Activated CD4-positive, alpha-beta T cell treated with anti-CD3 and anti-CD28 coated beads, Interleukin-2, amount 10 ng/mL, durations not matched to agents 24 days and 14 days (primary cell): ENCODE results near the gene BAD. TPM values are rescaled to one million over a fixed set of nuclear protein-coding genes. Genes with fewer than 3 reads are reported as not detected.

ENCODE experiments used
- DNase-seq: peaks from one replicate; pipeline ENCODE4 v3.0.0; 2022
- H3K27ac Mint-ChIP-seq: one replicate; pipeline ENCODE4 v1.8.0; 2022; ENCODE audit warnings: mild to moderate bottlenecking, mixed read lengths
- H3K27me3 Mint-ChIP-seq: one replicate; pipeline ENCODE4 v1.8.0; 2022; ENCODE audit warnings: mixed read lengths
- H3K36me3 Mint-ChIP-seq: one replicate; pipeline ENCODE4 v1.8.0; 2022; ENCODE audit warnings: low read depth, mild to moderate bottlenecking, mixed read lengths
- H3K4me1 Mint-ChIP-seq: one replicate; pipeline ENCODE4 v1.8.0; 2021; ENCODE audit warnings: mixed read lengths
- H3K4me3 Mint-ChIP-seq: one replicate; pipeline ENCODE4 v1.8.0; 2022; ENCODE audit warnings: mild to moderate bottlenecking, moderate library complexity, mixed read lengths
- H3K9me3 Mint-ChIP-seq: one replicate; pipeline ENCODE4 v1.8.0; 2021; ENCODE audit warnings: mixed read lengths
- intact Hi-C: fragments of 100-400 bp; cut with micrococcal nuclease; formaldehyde crosslinking; loops from one replicate; pipeline ENCODE4 v1.15.1; 2023
- total RNA-seq: library from RNA; stranded (reverse); gene quantifications from 2 replicates; pipeline ENCODE4 v1.2.3, GENCODE V29; 2022

The BAD gene
- total RNA-seq, 1 donor from 2014 or later: 34.0 TPM

DNA sequence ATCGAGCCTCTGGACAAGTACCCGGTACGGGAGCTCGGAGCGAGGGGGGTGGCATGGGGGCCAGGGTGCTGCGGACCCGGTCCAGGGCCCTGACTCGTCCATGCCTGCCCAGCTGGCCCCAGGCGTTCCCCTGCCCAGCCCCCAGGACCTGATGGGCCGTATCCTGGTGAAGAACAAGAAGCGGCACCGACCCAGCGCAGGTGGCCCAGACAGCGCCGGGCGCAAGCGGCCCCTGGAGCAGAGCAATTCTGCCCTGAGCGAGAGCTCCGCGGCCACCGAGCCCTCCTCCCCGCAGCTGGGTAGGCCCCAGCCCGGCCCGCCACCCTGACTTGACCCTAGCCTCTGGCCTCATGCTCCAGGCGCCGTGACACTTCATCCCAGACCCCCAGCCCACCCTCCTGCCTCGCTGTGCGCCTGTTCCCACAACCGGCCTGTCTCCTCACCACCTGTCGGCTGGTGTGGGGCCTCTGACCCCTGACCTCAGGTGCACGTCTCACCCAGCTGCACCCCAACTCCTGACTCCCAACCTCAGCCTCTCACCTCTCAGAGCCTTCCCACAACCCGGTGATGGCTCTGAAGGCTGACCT, 25.4 kb downstream of the BAD start:
- no peaks in the 10 kb centered on the region for H3K9me3 Mint-ChIP-seq
- H3K27ac Mint-ChIP-seq: no peak overlapping the region
- H3K36me3 Mint-ChIP-seq: peaks cover 38% of the 10 kb centered on the region
- no peak for DNase-seq
- no peak overlapping the region for H3K4me3 Mint-ChIP-seq
- H3K27me3 Mint-ChIP-seq: no peaks in the 10 kb centered on the region
- H3K4me1 Mint-ChIP-seq: peaks cover 12% of the 10 kb centered on the region
- intact Hi-C loops: no loop called here

DNA sequence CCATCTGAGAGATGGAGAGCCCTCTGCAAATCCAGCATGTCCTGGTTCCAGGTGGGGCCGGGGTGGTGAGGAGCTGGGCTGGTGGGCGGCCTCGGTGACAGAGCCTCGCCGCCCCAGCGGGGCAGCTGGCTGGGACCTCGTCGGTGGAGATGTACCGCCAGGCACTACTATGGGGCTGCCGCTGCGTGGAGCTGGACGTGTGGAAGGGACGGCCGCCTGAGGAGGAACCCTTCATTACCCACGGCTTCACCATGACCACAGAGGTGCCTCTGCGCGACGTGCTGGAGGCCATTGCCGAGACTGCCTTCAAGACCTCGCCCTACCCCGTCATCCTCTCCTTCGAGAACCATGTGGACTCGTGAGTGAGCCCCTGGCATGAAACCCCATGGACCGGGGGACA, 26.1 kb downstream of the BAD start:
- Mint-ChIP-seq H3K4me3 (no peak overlapping the region), H3K27me3 (no peaks in the 10 kb centered on the region), H3K36me3 (peaks cover 40% of the 10 kb centered on the region), H3K9me3 (no peaks in the 10 kb centered on the region), H3K27ac (no peak overlapping the region), H3K4me1 (peaks cover 14% of the 10 kb centered on the region)
- intact Hi-C loops: no loop called here
- DNase-seq: no peak

DNA sequence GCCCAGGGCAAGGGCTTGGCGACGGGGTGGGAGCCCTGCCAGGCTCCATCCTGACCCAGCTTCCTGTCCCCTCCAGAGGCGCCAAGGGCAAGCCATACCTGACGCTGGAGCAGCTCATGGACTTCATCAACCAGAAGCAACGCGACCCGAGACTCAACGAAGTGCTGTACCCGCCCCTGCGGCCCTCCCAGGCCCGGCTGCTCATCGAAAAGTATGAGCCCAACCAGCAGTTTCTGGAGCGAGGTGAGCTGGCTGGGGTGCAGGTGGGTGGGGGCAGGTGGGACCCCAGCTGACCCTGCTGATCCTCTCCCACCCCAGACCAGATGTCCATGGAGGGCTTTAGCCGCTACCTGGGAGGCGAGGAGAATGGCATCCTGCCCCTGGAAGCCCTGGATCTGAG, 28.2 kb downstream of the BAD start:
- Mint-ChIP-seq H3K27ac (no peak overlapping the region), H3K9me3 (no peaks in the 10 kb centered on the region), H3K27me3 (no peaks in the 10 kb centered on the region), H3K4me3 (no peak overlapping the region), H3K36me3 (peaks cover 32% of the 10 kb centered on the region), H3K4me1 (peaks cover 20% of the 10 kb centered on the region)
- no peak for DNase-seq
- intact Hi-C loops: no loop called here

DNA sequence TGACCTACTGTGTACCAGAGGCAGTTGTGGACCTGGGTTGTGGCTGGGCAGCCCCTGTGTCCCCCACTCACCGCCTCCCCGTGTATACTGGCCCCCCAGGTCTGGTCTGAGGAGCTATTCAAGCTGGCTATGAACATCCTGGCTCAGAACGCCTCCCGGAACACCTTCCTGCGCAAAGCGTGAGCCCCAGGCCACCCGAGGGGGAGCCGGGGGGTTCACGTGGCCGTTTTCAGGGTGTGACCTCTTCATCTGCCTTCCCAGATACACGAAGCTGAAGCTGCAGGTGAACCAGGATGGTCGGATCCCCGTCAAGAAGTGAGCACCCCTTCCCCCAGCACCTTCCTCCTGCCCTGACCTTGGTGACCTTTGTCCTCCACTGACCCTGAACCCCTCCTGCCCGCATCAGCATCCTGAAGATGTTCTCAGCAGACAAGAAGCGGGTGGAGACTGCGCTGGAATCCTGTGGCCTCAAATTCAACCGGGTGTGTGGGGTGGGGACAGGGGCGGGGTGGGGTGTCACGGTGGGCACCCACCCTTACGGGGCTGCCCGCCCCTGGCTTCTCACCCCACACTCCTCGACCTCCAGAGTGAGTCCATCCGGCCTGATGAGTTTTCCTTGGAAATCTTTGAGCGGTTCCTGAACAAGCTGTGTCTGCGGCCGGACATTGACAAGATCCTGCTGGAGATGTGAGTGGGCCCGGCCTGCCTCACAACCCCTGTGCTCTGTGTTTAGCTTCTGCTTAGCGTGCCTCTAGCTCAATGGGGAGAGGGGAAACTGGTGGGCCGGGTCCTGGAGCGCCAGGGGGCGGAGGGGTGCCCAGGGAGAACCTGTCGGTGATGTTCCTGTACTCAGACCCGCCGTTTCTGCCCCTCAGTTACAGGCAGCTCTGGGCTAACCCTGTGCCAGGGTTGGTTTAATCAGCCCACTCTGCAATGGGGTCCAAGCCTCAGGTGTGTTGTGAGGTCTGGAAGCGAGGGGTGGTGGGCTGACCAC, 29.0 kb downstream of the BAD start:
- H3K4me1 Mint-ChIP-seq: peaks cover 25% of the 10 kb centered on the region
- no peaks in the 10 kb centered on the region for H3K27me3 Mint-ChIP-seq
- no peak overlapping the region for H3K27ac Mint-ChIP-seq
- peaks cover 32% of the 10 kb centered on the region for H3K36me3 Mint-ChIP-seq
- DNase-seq: no peak
- no peaks in the 10 kb centered on the region for H3K9me3 Mint-ChIP-seq
- no peak overlapping the region for H3K4me3 Mint-ChIP-seq
- intact Hi-C loops: no loop called here

DNA sequence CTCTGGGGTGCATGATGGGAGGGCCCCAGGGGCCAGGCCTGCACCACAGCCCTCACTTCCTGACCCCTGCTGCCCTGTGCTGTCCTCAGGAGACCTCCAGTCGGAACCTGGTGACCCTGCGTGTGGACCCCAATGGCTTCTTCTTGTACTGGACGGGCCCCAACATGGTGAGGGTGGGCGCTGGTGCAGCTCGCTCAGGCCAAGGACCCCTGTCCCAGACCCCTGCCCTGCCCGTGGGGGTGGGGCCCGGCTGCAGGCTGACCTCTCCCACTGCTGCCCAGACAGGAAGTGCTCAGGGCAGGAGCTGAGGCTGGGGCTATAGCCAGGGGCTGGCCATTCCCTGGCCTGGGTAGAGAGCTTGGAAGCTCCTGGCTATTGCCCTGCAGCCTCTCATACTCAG, 30.1 kb downstream of the BAD start:
- no peak overlapping the region for H3K4me3 Mint-ChIP-seq
- intact Hi-C loops: no loop called here
- H3K36me3 Mint-ChIP-seq: peaks cover 22% of the 10 kb centered on the region
- no peaks in the 10 kb centered on the region for H3K9me3 Mint-ChIP-seq
- no peak overlapping the region for H3K27ac Mint-ChIP-seq
- peaks cover 19% of the 10 kb centered on the region for H3K4me1 Mint-ChIP-seq
- no peak for DNase-seq
- no peaks in the 10 kb centered on the region for H3K27me3 Mint-ChIP-seq

DNA sequence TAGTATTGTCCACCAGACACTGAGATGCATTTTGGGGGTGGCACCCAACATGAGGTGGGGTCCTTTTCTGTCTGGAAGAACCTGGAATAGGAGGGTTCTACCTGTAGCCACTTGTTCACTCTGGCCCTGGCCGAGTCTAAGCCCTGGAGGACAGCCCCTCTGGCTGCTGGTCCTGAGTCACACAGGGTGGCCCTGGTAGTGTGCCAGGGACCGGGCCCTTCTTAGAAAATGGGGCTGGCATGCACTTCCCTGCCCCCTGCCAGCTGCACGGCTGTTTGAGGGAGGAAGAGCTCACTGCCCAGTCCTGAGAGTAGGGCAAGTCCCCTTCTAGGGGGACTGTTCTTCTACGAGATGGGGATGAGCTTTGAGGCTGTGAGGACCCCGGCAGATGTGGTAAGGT, 31.0 kb downstream of the BAD start:
- Mint-ChIP-seq H3K4me3 (no peak overlapping the region), H3K9me3 (no peaks in the 10 kb centered on the region), H3K27ac (no peak overlapping the region), H3K36me3 (peaks cover 17% of the 10 kb centered on the region), H3K4me1 (peaks cover 19% of the 10 kb centered on the region), H3K27me3 (no peaks in the 10 kb centered on the region)
- DNase-seq: no peak
- intact Hi-C loops: no loop called here

DNA sequence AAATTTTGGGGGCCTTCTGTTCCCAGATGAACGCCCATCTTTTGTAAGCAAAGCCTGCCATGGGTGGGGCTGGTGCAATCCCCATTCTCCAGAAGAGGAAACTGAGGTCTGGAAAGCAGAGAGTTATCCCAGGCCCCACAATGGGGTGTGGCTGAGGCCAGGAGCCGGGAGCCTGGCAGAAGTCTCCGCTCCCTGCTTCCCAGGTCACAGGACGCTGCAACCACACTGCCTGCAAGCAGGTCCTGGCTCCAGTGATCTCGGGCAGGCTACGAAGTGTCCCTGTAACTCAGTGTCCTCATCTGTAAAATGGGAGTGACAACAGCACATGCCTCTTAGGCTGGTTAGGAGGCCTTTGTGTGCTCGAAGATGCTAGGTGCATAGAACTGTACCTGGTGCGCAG, 31.4 kb downstream of the BAD start:
- intact Hi-C loops: no loop called here
- H3K4me1 Mint-ChIP-seq: peaks cover 19% of the 10 kb centered on the region
- DNase-seq: no peak
- no peak overlapping the region for H3K4me3 Mint-ChIP-seq
- peaks cover 15% of the 10 kb centered on the region for H3K36me3 Mint-ChIP-seq
- no peak overlapping the region for H3K27ac Mint-ChIP-seq
- no peaks in the 10 kb centered on the region for H3K9me3 Mint-ChIP-seq
- no peaks in the 10 kb centered on the region for H3K27me3 Mint-ChIP-seq

DNA sequence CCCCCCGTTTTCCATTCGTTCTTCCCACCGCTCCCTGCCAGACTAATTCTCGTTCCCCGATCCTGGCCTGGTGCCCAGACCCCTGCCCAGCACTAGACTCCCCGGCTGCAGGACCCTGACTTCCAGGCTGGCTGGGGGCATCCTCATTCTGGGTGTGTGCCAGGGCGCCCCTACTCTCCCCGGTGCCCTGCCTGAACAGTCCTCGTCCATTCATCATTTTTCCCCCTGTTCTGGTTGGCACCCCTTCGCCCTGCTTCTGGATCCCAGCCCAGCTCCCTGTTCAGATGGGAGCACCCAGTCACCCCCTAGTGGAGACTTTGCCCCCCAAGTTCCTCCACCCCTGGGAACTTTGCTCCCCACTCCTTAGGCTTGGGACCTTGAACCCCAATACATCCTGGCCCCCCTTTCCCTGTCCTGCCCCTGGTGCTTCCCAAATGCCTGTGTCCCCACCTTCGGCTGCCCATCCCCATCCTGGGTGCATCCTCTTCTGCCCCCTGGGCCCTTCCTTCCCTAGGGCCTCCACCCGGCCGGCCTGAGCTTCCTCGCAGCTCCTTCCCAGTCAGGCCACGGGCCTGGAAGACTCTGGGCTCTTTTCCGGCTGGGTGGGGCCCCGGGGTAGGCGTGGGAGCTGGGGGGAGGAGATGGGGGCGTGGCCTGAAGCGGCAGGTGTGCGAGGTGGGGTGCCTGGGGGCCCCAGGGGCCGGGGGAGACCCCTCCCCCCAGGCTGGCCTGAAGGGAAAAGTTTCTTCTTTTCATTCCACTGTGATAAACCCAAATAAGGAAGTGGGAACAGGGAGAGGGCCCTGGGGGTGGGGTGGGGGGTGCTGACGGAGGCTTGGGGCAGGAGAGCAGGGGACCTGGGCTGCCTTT, 32.2 kb downstream of the BAD start:
- Mint-ChIP-seq H3K4me3 (peak overlapping the region; percentile 95), H3K27ac (peak overlapping the region; percentile 82), H3K27me3 (no peaks in the 10 kb centered on the region), H3K36me3 (peaks cover 9% of the 10 kb centered on the region), H3K9me3 (no peaks in the 10 kb centered on the region), H3K4me1 (peaks cover 23% of the 10 kb centered on the region)
- DNase-seq: peak; percentile 79
- intact Hi-C loops: no loop called here

DNA sequence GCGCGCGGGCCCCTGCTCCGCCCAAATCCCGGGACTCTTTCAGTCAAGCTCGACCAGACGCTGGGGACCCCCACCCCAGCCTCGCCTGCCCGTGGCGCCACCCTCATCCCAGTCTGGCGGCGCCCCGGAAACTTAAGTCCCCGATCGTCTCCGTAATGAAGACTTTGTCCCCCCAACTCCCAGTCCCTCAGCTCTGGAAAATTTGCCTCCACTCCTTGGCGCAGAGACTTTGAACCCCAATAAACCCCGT, 32.8 kb downstream of the BAD start:
- DNase-seq: no peak
- H3K9me3 Mint-ChIP-seq: no peaks in the 10 kb centered on the region
- H3K36me3 Mint-ChIP-seq: peaks cover 8% of the 10 kb centered on the region
- peak overlapping the region; percentile 95 for H3K4me3 Mint-ChIP-seq
- H3K27me3 Mint-ChIP-seq: no peaks in the 10 kb centered on the region
- H3K4me1 Mint-ChIP-seq: peaks cover 23% of the 10 kb centered on the region
- intact Hi-C loops: loop anchor here (1.0 kb wide), 2 partner anchors 17 to 53 kb away; no protein-coding TSS in a partner anchor
- H3K27ac Mint-ChIP-seq: peak overlapping the region; percentile 82

DNA sequence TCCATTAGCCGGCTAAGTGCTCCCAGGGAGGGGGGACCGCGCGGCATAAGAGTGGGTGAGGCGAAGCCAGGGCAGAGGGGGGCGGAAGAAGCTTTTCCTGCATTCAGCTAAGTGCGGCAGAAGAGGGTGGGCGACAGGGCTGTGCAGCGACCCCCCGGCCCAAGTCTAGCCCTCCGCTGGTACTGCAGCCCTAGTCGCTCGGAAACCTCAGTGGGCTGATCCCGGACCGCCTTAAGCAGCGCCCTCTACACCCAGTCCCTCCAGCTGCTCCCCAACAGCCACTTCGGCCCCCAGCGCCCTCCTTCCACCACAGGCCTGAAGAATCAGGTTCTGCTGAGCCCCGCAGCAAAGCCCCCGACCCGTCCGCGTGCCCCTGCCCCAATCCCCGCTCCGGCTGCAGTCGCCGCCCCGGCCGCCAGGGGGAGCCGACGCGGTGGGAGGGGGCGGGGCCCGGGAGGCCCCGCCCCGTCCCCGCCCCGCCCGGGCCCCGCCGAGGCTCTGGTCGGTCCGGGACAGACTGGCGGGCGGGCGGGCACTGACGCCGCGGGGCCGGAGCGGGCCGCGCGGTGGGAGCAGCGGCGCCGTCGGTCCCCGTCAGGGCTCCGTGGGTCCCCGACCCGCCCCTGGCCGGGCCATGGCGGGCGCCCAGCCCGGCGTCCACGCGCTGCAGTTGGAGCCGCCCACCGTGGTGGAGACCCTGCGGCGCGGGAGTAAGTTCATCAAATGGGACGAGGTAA, 33.3 kb downstream of the BAD start, which contains the start of gene PLCB3:
TSS of gene PLCB3 (plus strand) at position 515 of the 737 bp plus-strand sequence. CDS start at position 635, 120 bp downstream.
- intact Hi-C loops: loop anchor here (1.0 kb wide), 2 partner anchors 17 to 53 kb away; no protein-coding TSS in a partner anchor
- Mint-ChIP-seq H3K4me3 (peak within 1 kb of the TSS; percentile 95), H3K9me3 (no peaks in the 10 kb centered on the region), H3K27ac (peak within 1 kb of the TSS; percentile 82), H3K4me1 (peaks cover 23% of the 10 kb centered on the region), H3K36me3 (peaks cover 6% of the 10 kb centered on the region), H3K27me3 (no peaks in the 10 kb centered on the region)
- DNase-seq: peak; percentile 90

DNA sequence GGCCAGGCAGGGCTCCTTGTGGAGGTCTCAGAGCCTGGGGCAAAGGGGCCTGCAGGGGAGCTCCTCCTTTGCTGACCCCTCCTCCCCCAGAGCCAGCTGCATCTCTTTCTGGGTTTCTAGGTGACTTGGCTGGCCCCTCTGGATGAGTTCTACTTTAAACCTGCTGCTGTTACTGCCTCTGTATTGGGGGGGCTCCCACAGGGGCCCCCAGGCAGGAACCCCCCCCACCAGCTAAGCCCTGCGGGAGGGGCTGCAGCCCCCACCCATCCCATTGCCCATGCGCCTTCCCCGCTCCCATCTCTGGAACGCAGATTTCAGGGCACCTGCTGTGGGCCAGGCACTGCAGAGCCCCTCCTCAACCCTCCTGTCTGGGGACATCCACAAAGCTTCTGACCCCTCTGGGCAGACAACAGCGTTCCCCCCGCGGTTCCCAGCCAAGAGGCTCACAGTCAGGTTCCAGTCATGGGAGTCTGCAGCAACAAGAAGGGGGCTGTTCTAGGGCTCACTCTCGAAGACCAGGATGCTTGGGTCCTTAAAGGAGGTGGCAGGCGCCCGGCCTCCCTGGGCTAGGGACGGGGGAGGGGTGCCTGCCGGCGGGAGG, 34.0 kb downstream of the BAD start:
- intact Hi-C loops: loop anchor here (1.0 kb wide), 2 partner anchors 18 to 54 kb away; no protein-coding TSS in a partner anchor
- H3K36me3 Mint-ChIP-seq: peaks cover 6% of the 10 kb centered on the region
- H3K27ac Mint-ChIP-seq: no peak overlapping the region
- no peaks in the 10 kb centered on the region for H3K27me3 Mint-ChIP-seq
- no peaks in the 10 kb centered on the region for H3K9me3 Mint-ChIP-seq
- H3K4me3 Mint-ChIP-seq: peak overlapping the region; percentile 86
- no peak for DNase-seq
- peaks cover 23% of the 10 kb centered on the region for H3K4me1 Mint-ChIP-seq

DNA sequence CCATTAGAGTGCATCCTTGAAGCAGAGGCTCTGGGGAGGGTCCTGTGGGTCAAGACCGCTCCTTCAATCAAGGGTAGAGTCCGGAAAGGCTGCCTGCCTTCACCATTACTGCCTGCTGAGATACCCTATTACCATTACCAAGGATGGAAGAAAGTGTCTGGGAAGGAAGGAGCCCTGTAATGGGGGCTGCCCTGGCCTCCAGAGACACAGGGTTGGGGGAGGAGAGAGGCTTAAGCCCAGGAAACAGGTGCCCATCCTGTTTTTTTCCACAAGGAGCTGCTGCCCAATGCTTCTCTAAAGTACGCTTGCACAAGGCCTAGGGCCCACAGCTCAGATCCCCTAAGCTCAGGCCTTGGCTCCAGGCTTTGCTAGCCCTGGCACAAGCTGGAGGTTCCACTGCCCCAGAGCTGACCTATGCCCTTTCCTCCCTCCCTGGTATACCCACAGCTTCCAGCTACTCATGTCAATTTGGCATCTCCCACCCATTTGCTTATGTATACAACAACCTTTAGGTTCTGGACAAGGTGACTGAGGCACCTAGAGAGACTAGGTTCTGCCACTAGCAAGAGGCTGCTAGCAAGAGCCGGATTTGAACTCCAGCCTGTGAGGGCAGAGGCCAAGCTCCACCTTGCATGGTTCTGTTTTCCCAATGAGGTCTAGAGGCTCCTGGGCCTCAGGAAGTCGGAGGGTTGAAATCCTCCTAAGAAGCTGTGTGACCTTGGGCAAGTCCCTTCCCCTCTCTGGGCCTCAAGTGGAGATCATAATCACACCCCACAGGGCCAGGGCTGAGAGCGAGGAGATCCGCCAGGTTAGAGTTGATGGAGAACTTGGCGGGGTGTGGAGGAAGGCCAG, 34.7 kb downstream of the BAD start:
- intact Hi-C loops: loop anchor here (10.0 kb wide), 1 partner anchor 1645 kb away; the partner anchor contains the start of gene MTA2
- Mint-ChIP-seq H3K9me3 (no peaks in the 10 kb centered on the region), H3K36me3 (peaks cover 3% of the 10 kb centered on the region), H3K4me1 (peaks cover 23% of the 10 kb centered on the region), H3K4me3 (peak overlapping the region; percentile 86), H3K27me3 (no peaks in the 10 kb centered on the region), H3K27ac (peak overlapping the region; percentile 34)
- no peak for DNase-seq
